H1 (cell line): Measurements from ENCODE around the gene TEKT1. TPM values are rescaled to one million over a fixed set of nuclear protein-coding genes. Genes with fewer than 3 reads are reported as not detected.
A peak's percentile ranks its signal among the peaks of the same experiment; 100 is the strongest.

Experiments
- CTBP2 ChIP-seq: IDR thresholded peaks from 2 replicates; pipeline ENCODE4 v1.7.0; 2011; ENCODE audit warnings: borderline replicate concordance, mild to moderate bottlenecking, moderate library complexity, mixed read lengths, low read length; ENCODE audit not compliant: insufficient read depth, insufficient read length
- HDAC2 ChIP-seq, 2 experiments: fragments of 300-600 bp in 1 of 2; sonication (generic) in 1 of 2; IDR thresholded peaks; 2 replicates each; pipeline ENCODE4 v1.6.1; 2011 to 2012; ENCODE audit warnings: low read depth in 2 of 2, low read length in 2 of 2, mild to moderate bottlenecking in 2 of 2, moderate library complexity in 2 of 2, borderline replicate concordance in 1 of 2, inconsistent platforms in 1 of 2
- KDM4A ChIP-seq: IDR thresholded peaks from one replicate; pipeline ENCODE4 v1.7.1; 2012; ENCODE audit warnings: low read depth, mild to moderate bottlenecking, moderate library complexity, low read length, inconsistent platforms; ENCODE audit not compliant: severe bottlenecking
- PHF8 ChIP-seq: fragments of 200-600 bp; sonication (generic); conservative IDR thresholded peaks from 2 replicates; pipeline ENCODE4 v1.7.1; 2012; ENCODE audit warnings: low read depth, mild to moderate bottlenecking, inconsistent platforms, low read length, moderate library complexity
- RNF2 ChIP-seq: fragments of 200-900, 300-1000 bp; sonication (generic); IDR thresholded peaks from 2 replicates; pipeline ENCODE4 v1.7.1; 2016; ENCODE audit warnings: borderline replicate concordance, low read depth, mild to moderate bottlenecking, antibody characterized with exemption, low read length; ENCODE audit not compliant: poor library complexity, severe bottlenecking; ENCODE audit errors: missing control alignments
- SAP30 ChIP-seq: fragments of 300-600 bp; sonication (generic); IDR thresholded peaks from 2 replicates; pipeline ENCODE4 v1.7.1; 2012; ENCODE audit warnings: low read length, moderate library complexity, mild to moderate bottlenecking, inconsistent platforms; ENCODE audit not compliant: insufficient read depth, insufficient replicate concordance
- SRF ChIP-seq: IDR thresholded peaks from 2 replicates; pipeline ENCODE4 v1.6.1; 2011; ENCODE audit warnings: mild to moderate bottlenecking, low read depth, low read length, moderate library complexity
- YY1 ChIP-seq: IDR thresholded peaks from 2 replicates; pipeline ENCODE4 v1.6.1; 2011; ENCODE audit warnings: low read depth, mild to moderate bottlenecking, low read length
- polyA plus RNA-seq, 7 experiments: library from polyadenylated mRNA; depleted of rRNA in 3 of 7; stranded (reverse) in 5 of 7; unstranded in 2 of 7; fragments of >200 nt in 5 of 7; fragments of 200-250 nt in 2 of 7; gene quantifications; 1 replicate in 5 of 7; 2 replicates in 1 of 7; 4 replicates in 1 of 7; pipeline versions ENCODE4 v1.2.1 to v1.2.3, GENCODE V29; 2011 to 2013; ENCODE audit warnings: missing spikeins in 2 of 7, mixed read lengths in 2 of 7
- total RNA-seq: library from RNA; stranded (reverse); fragmentation: NEBNext Ultra II Directional; extraction: Animal tissue kit (Norgen Biotek cat#: 25700); gene quantifications from 2 replicates; pipeline ENCODE4 v1.2.1, GENCODE V29; 2021
- TF ChIP-seq, protein P1 (sequence below): fragments of 300-600 bp; sonication (generic); IDR thresholded peaks from 2 replicates; pipeline ENCODE4 v1.7.1; 2012; ENCODE audit warnings: low read length, moderate library complexity, mild to moderate bottlenecking, inconsistent platforms; ENCODE audit not compliant: insufficient replicate concordance

The TEKT1 gene
- total and polyA plus RNA-seq, 2 of the 8 experiments (the other 6 are each of a cell fraction or from before 2014, with no cell fraction given): not detected

- TF ChIP-seq, protein P1, sequence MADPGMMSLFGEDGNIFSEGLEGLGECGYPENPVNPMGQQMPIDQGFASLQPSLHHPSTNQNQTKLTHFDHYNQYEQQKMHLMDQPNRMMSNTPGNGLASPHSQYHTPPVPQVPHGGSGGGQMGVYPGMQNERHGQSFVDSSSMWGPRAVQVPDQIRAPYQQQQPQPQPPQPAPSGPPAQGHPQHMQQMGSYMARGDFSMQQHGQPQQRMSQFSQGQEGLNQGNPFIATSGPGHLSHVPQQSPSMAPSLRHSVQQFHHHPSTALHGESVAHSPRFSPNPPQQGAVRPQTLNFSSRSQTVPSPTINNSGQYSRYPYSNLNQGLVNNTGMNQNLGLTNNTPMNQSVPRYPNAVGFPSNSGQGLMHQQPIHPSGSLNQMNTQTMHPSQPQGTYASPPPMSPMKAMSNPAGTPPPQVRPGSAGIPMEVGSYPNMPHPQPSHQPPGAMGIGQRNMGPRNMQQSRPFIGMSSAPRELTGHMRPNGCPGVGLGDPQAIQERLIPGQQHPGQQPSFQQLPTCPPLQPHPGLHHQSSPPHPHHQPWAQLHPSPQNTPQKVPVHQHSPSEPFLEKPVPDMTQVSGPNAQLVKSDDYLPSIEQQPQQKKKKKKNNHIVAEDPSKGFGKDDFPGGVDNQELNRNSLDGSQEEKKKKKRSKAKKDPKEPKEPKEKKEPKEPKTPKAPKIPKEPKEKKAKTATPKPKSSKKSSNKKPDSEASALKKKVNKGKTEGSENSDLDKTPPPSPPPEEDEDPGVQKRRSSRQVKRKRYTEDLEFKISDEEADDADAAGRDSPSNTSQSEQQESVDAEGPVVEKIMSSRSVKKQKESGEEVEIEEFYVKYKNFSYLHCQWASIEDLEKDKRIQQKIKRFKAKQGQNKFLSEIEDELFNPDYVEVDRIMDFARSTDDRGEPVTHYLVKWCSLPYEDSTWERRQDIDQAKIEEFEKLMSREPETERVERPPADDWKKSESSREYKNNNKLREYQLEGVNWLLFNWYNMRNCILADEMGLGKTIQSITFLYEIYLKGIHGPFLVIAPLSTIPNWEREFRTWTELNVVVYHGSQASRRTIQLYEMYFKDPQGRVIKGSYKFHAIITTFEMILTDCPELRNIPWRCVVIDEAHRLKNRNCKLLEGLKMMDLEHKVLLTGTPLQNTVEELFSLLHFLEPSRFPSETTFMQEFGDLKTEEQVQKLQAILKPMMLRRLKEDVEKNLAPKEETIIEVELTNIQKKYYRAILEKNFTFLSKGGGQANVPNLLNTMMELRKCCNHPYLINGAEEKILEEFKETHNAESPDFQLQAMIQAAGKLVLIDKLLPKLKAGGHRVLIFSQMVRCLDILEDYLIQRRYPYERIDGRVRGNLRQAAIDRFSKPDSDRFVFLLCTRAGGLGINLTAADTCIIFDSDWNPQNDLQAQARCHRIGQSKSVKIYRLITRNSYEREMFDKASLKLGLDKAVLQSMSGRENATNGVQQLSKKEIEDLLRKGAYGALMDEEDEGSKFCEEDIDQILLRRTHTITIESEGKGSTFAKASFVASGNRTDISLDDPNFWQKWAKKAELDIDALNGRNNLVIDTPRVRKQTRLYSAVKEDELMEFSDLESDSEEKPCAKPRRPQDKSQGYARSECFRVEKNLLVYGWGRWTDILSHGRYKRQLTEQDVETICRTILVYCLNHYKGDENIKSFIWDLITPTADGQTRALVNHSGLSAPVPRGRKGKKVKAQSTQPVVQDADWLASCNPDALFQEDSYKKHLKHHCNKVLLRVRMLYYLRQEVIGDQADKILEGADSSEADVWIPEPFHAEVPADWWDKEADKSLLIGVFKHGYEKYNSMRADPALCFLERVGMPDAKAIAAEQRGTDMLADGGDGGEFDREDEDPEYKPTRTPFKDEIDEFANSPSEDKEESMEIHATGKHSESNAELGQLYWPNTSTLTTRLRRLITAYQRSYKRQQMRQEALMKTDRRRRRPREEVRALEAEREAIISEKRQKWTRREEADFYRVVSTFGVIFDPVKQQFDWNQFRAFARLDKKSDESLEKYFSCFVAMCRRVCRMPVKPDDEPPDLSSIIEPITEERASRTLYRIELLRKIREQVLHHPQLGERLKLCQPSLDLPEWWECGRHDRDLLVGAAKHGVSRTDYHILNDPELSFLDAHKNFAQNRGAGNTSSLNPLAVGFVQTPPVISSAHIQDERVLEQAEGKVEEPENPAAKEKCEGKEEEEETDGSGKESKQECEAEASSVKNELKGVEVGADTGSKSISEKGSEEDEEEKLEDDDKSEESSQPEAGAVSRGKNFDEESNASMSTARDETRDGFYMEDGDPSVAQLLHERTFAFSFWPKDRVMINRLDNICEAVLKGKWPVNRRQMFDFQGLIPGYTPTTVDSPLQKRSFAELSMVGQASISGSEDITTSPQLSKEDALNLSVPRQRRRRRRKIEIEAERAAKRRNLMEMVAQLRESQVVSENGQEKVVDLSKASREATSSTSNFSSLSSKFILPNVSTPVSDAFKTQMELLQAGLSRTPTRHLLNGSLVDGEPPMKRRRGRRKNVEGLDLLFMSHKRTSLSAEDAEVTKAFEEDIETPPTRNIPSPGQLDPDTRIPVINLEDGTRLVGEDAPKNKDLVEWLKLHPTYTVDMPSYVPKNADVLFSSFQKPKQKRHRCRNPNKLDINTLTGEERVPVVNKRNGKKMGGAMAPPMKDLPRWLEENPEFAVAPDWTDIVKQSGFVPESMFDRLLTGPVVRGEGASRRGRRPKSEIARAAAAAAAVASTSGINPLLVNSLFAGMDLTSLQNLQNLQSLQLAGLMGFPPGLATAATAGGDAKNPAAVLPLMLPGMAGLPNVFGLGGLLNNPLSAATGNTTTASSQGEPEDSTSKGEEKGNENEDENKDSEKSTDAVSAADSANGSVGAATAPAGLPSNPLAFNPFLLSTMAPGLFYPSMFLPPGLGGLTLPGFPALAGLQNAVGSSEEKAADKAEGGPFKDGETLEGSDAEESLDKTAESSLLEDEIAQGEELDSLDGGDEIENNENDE: no peak
- no peak for TF ChIP-seq SAP30
- no peak for TF ChIP-seq CTBP2
- no peak for TF ChIP-seq PHF8
- TF ChIP-seq RNF2: no peak
- TF ChIP-seq KDM4A: no peak
- no peak for TF ChIP-seq SRF
- peak; percentile 67; the same call in 1 of the 2 replicates for TF ChIP-seq YY1
- no peak for TF ChIP-seq HDAC2 (IDR thresholded peaks at IDR 0.05; ENCODE audit: borderline replicate concordance in 1 of 2, low read depth in 2 of 2, low read length in 2 of 2)
These were observed 22.4 kb upstream of the TEKT1 start (continued) for GRCh38 chr17:6853764-6854442.
